Kidney (tissue), 14 donors: ENCODE results near the gene LDLRAP1. TPM values are rescaled to one million over a fixed set of nuclear protein-coding genes. Genes with fewer than 3 reads are reported as not detected.
"Not testable (repeated sequence)": the region's sequence is repeated elsewhere in the genome, so short reads cannot be mapped to it uniquely, and the experiment has no call there.

Experiments used
- DNase-seq, 5 donors: peaks; one replicate each; pipeline ENCODE4 v3.0.0-alpha.2; 2013 to 2020
- FAIRE-seq: peaks from 2 replicates; lab custom pipeline; 2012; peaks lifted over from hg19 to GRCh38; lab: Jason Lieb, UNC
- H3K27ac ChIP-seq, 2 donors: one replicate each; pipeline ENCODE4 v1.7.0; 2013; ENCODE audit warnings: low read depth in 2 of 2, low read length in 2 of 2, inconsistent platforms in 1 of 2
- H3K27me3 ChIP-seq: one replicate; pipeline ENCODE4 v1.7.1; 2013; ENCODE audit warnings: low read length, inconsistent platforms; ENCODE audit not compliant: control insufficient read depth, insufficient read depth
- H3K36me3 ChIP-seq, 3 donors: one replicate each; pipeline versions ENCODE4 v1.7.0 to v1.7.1; 2013; ENCODE audit warnings: low read length in 3 of 3, control low read depth in 1 of 3, inconsistent platforms in 1 of 3; ENCODE audit not compliant: insufficient read depth in 3 of 3, control insufficient read depth in 2 of 3
- H3K4me1 ChIP-seq, 3 donors: one replicate each; pipeline versions ENCODE4 v1.7.0 to v1.7.1; 2013; ENCODE audit warnings: low read length in 3 of 3, inconsistent platforms in 1 of 3, low read depth in 1 of 3; ENCODE audit not compliant: control insufficient read depth in 2 of 3, insufficient read depth in 2 of 3
- H3K4me3 ChIP-seq, 3 donors: one replicate each; pipeline versions ENCODE4 v1.7.0 to v1.8.1; 2013; ENCODE audit warnings: low read length in 3 of 3, control low read depth in 1 of 3, inconsistent platforms in 1 of 3
- H3K9ac ChIP-seq, 3 donors: one replicate each; pipeline versions ENCODE4 v1.7.0 to v1.7.1; 2013; ENCODE audit warnings: low read length in 3 of 3, control low read depth in 1 of 3, inconsistent platforms in 1 of 3
- H3K9me3 ChIP-seq, 3 donors: one replicate each; pipeline versions ENCODE4 v1.7.0 to v1.7.1; 2013; ENCODE audit warnings: low read length in 3 of 3, control low read depth in 1 of 3, inconsistent platforms in 1 of 3; ENCODE audit not compliant: control insufficient read depth in 2 of 3, insufficient read depth in 1 of 3
- CTCF ChIP-seq: IDR thresholded peaks from 3 replicates; pipeline ENCODE4 v1.5.1; 2012; ENCODE audit warnings: mild to moderate bottlenecking, moderate library complexity, borderline replicate concordance; ENCODE audit not compliant: insufficient read depth; ENCODE audit errors: extremely low read depth
- intact Hi-C: fragments of 100-400 bp; cut with DNase I; formaldehyde crosslinking; loops from one replicate; pipeline ENCODE4 v1.11.1; 2022
- polyA plus RNA-seq: library from polyadenylated mRNA; stranded (reverse); fragments of 350-450 nt; fragmentation: Illumina TruSeq; extraction: RNeasy Lipid Tissue Mini Kit (QIAGEN cat#74804); gene quantifications from one replicate; pipeline ENCODE4 v1.2.3, GENCODE V29; 2014; ENCODE audit warnings: low read depth, low replicate concordance; ENCODE audit not compliant: insufficient read depth
- total RNA-seq: library from RNA; stranded (reverse); fragmentation: NEBNext Ultra II Directional; extraction: Animal tissue kit (Norgen Biotek cat#: 25700); gene quantifications from one replicate; pipeline ENCODE4 v1.2.1, GENCODE V29; 2021
- donor health status: control.
- donor health status: control.
- donor health status: control.
- donor health status: control.
- donor health status: control.
- donor health status: DM: yes; HTN: yes; CAD: no.
- donor health status: Normal renal cell carcinoma (clear cell type).

LDLRAP1 gene
- total and polyA plus RNA-seq, 2 donors from 2014 or later, result 14.4 to 26.2 TPM

- intact Hi-C loops, result no loop called here
- Histone ChIP-seq H3K27ac (no peak overlapping the region), H3K4me3 (no peak overlapping the region), H3K36me3 (no peaks in the 10 kb centered on the region), H3K27me3 (no peaks in the 10 kb centered on the region), H3K9ac (no peak overlapping the region), H3K9me3 (no peaks in the 10 kb centered on the region), H3K4me1 (no peaks in the 10 kb centered on the region)
- DNase-seq (no peak), FAIRE-seq (no peak)
- no peak for TF ChIP-seq CTCF
These were observed 55.5 kb downstream of the LDLRAP1 start for GRCh38 chr1:25598879-25599278.

- no peak for FAIRE-seq
- TF ChIP-seq CTCF, result no peak
- Histone ChIP-seq H3K9ac (no peak overlapping the region), H3K4me1 (no peaks in the 10 kb centered on the region), H3K36me3 (no peaks in the 10 kb centered on the region), H3K9me3 (no peaks in the 10 kb centered on the region), H3K27ac (no peak overlapping the region), H3K27me3 (no peaks in the 10 kb centered on the region), H3K4me3 (no peak overlapping the region)
- no peak for DNase-seq
- intact Hi-C loops, result no loop called here
These were observed 56.7 kb downstream of the LDLRAP1 start for GRCh38 chr1:25599969-25600610.

- H3K4me1 ChIP-seq, H3K36me3 ChIP-seq, H3K4me3 ChIP-seq, H3K27ac ChIP-seq, H3K9me3 ChIP-seq, H3K27me3 ChIP-seq, FAIRE-seq, H3K9ac ChIP-seq, DNase-seq, intact Hi-C loops: not testable (repeated sequence)
These were observed 57.7 kb downstream of the LDLRAP1 start for GRCh38 chr1:25600971-25601699.

- H3K27me3 ChIP-seq, H3K4me1 ChIP-seq, H3K27ac ChIP-seq, DNase-seq, H3K4me3 ChIP-seq, H3K9me3 ChIP-seq, intact Hi-C loops, H3K9ac ChIP-seq, FAIRE-seq, H3K36me3 ChIP-seq: not testable (repeated sequence)
These were observed 60.6 kb downstream of the LDLRAP1 start for GRCh38 chr1:25603779-25604538.
